Prostate gland (tissue), 2 donors: ENCODE data around the gene URM1. TPM values are rescaled to one million over a fixed set of nuclear protein-coding genes. Genes with fewer than 3 reads are reported as not detected.

Source experiments
- DNase-seq: peaks from one replicate; pipeline ENCODE4 v3.0.0-alpha.2; 2019; ENCODE audit warnings: low spot score
- H3K27ac ChIP-seq, 2 donors: fragments of 200-600 bp; sonication (generic); 2 replicates each; pipeline ENCODE4 v1.5.1; 2017 to 2019
- H3K27me3 ChIP-seq: fragments of 200-600 bp; sonication (generic); replicated peaks from 2 replicates; pipeline ENCODE4 v1.5.1; 2019; ENCODE audit not compliant: insufficient read depth
- H3K36me3 ChIP-seq, 2 donors: fragments of 200-600 bp; sonication (generic); 1 replicate in 1 of 2; 2 replicates in 1 of 2; pipeline versions ENCODE4 v1.5.1 to v1.8.1; 2017 to 2019
- H3K4me1 ChIP-seq: fragments of 200-600 bp; sonication (generic); replicated peaks from 2 replicates; pipeline ENCODE4 v1.5.1; 2019
- H3K4me3 ChIP-seq, 2 donors: fragments of 200-600 bp; sonication (generic); 2 replicates each; pipeline ENCODE4 v1.5.1; 2017 to 2019
- H3K9me3 ChIP-seq: fragments of 200-600 bp; sonication (generic); 2 replicates; pipeline ENCODE4 v1.5.1; 2017
- POLR2A ChIP-seq: fragments of 450-650 bp; IDR thresholded peaks from one replicate; pipeline ENCODE4 v1.6.1; 2016; ENCODE audit warnings: antibody characterized with exemption, mild to moderate bottlenecking
- POLR2AphosphoS5 ChIP-seq: sonication (generic); formaldehyde crosslinking; IDR thresholded peaks from one replicate; pipeline ENCODE4 v1.6.1; 2017; ENCODE audit warnings: antibody characterized with exemption
- whole genome bisulfite sequencing: methylation state at CpG from one replicate; pipeline ENCODE4 v1.1.5; 2018; 5-methylcytosine and 5-hydroxymethylcytosine counted together
- intact Hi-C: fragments of 100-400 bp; cut with DNase I; formaldehyde crosslinking; loops from one replicate; pipeline ENCODE4 v1.14.2; 2022
- total RNA-seq, 2 donors: library from RNA; depleted of rRNA; stranded (reverse); fragments of >200 nt; gene quantifications; one replicate each; pipeline ENCODE4 v1.1.0, GENCODE V29; 2016
- TF ChIP-seq, protein P1 (sequence below), 4 experiments: fragments of 200-600 bp in 2 of 4; fragments of 450-650 bp in 2 of 4; sonication (generic) in 2 of 4; IDR thresholded peaks; 1 replicate in 3 of 4; 2 replicates in 1 of 4; pipeline ENCODE4 v1.5.1; 2016 to 2019; ENCODE audit warnings: antibody characterized with exemption in 4 of 4, mild to moderate bottlenecking in 2 of 4, moderate library complexity in 2 of 4

Gene URM1
- total RNA-seq = 10 to 100 TPM; 33.2 to 41.7 TPM

DNA sequence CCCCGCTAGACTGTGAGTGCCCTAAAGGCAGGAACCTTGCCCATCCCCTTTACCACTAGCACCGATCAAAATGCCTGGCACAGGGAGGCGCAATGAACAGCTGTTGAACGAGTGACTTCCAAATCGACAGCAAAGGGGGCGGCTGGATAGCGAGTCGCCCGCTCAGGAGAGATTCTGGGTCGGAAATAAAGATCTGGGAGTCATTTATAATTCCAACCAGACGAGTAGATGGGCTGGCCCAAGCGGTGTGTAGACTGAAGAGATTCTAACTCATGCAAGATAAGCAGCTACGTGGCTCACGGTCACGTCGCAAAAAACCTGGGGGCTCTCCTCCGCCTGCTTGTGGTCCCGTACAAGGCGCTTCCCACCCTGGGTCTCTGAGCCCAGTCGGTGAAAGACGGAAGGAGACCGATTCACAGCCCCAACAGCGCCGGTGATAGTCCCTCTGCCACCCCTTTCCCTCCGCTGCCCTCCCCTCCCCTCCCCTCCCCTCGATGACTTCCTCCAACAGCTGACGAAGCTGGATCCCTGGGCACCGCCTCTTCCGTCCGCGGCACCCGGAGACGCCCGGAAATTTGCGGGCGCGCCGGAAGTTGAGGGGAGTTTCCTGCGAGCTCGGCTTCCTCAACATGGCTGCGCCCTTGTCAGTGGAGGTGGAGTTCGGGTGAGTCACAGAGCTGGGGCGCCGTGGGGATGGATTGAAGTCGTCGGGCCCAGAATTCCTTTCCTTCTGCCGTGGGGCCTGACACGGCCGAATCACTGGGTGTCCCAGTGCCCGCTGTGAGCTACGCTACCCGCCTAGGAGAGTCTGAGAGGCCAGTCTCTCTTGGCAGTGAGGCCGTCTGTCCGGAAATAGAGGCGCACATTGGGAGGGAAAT is at the start of gene URM1:
URM1 (plus strand) TSS at position 623 of the 878 bp plus-strand sequence; CDS start at position 630, 7 bp downstream.
- Histone ChIP-seq H3K4me3 (peak within 1 kb of the TSS; percentile 58 to 67), H3K27ac (peak within 1 kb of the TSS; percentile 89 to 91), H3K27me3 (no peaks in the 10 kb centered on the region), H3K36me3 (peaks cover 0 to 5% of the 10 kb centered on the region in 2 donors), H3K9me3 (no peaks in the 10 kb centered on the region), H3K4me1 (peaks cover 6% of the 10 kb centered on the region)
- WGBS = under 1% methylated on average over 48 of the region's 55 CpGs
- DNase-seq = peak; percentile 95
- TF ChIP-seq POLR2A (peak; percentile 71), POLR2AphosphoS5 (peak; percentile 97)
- TF ChIP-seq, protein P1, sequence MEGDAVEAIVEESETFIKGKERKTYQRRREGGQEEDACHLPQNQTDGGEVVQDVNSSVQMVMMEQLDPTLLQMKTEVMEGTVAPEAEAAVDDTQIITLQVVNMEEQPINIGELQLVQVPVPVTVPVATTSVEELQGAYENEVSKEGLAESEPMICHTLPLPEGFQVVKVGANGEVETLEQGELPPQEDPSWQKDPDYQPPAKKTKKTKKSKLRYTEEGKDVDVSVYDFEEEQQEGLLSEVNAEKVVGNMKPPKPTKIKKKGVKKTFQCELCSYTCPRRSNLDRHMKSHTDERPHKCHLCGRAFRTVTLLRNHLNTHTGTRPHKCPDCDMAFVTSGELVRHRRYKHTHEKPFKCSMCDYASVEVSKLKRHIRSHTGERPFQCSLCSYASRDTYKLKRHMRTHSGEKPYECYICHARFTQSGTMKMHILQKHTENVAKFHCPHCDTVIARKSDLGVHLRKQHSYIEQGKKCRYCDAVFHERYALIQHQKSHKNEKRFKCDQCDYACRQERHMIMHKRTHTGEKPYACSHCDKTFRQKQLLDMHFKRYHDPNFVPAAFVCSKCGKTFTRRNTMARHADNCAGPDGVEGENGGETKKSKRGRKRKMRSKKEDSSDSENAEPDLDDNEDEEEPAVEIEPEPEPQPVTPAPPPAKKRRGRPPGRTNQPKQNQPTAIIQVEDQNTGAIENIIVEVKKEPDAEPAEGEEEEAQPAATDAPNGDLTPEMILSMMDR (IDR thresholded peaks at IDR 0.05) = no peak
- intact Hi-C loops = no loop called here

DNA sequence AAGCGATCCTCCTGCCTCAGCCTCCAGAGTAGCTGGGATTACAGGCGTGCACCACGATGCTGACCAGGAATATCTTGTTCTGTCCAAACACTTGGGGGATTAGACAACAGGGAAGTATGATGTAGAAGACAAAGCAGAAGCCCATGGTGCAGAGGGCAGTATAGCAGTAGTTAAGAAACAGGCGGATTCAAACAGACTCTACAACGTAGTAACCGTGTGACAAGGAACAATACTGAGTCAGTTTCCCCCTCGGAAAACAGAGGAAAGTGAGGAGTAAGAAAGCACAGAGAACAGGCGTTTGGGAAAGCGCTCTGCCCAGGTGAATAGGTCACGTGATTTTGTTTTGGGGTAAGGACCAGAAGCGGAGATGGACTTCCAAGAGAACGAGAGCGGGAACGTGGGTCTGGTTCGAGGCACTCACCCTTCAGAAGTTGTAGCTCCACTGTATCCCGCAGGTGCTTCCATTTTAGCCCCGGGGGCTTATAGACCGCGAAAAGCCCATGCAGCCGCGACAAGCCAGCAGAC is 49.2 kb upstream of the URM1 start:
- WGBS = 1% methylated on average over 21 of the region's 21 CpGs
- peaks cover 10% of the 10 kb centered on the region for H3K4me1 ChIP-seq
- H3K27me3 ChIP-seq = no peaks in the 10 kb centered on the region
- H3K9me3 ChIP-seq = no peaks in the 10 kb centered on the region
- H3K4me3 ChIP-seq = peak overlapping the region; percentile 70 to 86
- intact Hi-C loops = no loop called here
- peaks cover under 1 to 5% of the 10 kb centered on the region in 2 donors for H3K36me3 ChIP-seq
- TF ChIP-seq, protein P1 (IDR thresholded peaks at IDR 0.05) = no peak
- no peak for DNase-seq
- peak overlapping the region; percentile 81 to 92 for H3K27ac ChIP-seq

DNA sequence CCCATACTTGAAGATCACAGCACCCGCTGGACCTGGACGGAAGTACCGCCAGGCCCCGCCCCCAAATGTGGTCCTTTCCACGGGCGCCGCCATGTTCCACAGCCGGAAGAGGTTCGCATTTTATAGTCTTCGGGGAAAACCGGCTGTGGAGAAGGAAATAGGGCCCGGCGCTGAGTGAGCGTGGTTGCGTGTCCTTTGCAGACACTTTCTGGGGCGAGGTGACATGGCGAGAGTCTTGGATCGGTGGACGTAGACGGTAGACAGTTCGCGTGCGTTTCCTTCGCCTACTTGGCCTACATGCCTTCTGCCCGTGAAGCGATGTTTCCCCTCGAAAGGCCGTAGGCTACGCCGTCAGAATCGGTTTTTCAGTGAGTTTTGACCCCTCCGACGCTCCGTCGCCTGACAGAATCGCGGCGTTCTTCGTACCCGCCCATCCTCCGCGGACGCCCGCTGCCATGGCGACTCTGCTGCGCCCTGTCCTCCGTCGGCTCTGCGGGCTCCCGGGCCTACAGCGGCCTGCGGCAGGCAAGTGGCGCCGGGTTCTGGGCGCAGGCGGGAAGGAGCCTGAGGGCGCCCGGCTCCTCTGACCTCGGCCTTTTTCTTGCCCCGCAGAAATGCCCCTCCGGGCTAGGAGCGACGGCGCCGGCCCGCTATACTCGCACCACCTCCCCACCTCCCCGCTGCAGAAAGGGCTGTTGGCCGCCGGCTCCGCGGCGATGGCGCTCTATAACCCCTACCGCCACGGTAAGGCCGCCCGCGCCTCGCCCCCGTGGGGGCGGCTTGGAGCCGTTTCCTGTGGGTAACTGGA is 48.6 kb upstream of the URM1 start, which contains the start of the genes COQ4 and TRUB2:
COQ4 (plus strand) TSS at position 436 of the 808 bp plus-strand sequence; CDS start at position 456, 20 bp downstream.
TRUB2 (minus strand) TSS at position 44 of the 808 bp plus-strand sequence; CDS start at position 5, 39 bp downstream.
- peaks cover 10% of the 10 kb centered on the region for H3K4me1 ChIP-seq
- H3K27ac ChIP-seq = peak within 1 kb of the TSS; percentile 81 to 92
- peak; percentile 94 for DNase-seq
- under 1% methylated on average over 66 of the region's 83 CpGs for WGBS
- H3K36me3 ChIP-seq = peaks cover 0 to 5% of the 10 kb centered on the region in 2 donors
- peak within 1 kb of the TSS; percentile 70 to 86 for H3K4me3 ChIP-seq
- no peaks in the 10 kb centered on the region for H3K27me3 ChIP-seq
- intact Hi-C loops = no loop called here
- H3K9me3 ChIP-seq = no peaks in the 10 kb centered on the region
- TF ChIP-seq POLR2AphosphoS5 (peak; percentile 93), POLR2A (no peak)

DNA sequence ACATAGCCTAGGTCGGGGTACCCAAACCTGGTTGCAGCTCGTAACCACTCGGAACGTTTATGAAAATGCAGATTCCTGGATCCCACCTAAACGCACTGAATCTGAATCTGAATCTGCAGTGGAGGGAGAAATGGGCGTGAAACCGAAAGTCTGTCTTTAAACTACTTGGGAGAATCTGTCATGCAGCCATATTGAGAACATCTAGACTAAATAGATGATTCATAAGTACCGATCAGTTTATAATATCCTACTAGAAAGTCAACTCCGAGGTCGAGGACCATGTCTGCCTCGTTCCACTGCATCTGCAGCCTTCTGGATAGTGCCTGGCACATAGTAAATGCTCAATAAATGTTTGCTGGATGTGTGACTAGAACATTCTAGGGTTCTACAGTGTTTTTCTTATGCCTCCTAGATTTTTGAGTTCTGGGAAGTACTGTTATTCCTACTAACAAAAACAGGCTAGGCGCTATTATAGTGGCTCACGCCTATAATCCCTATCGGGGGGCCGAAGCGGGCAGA is 47.9 kb upstream of the URM1 start:
- TF ChIP-seq, protein P1 (IDR thresholded peaks at IDR 0.05) = no peak
- TF ChIP-seq POLR2A (no peak), POLR2AphosphoS5 (no peak)
- no peaks in the 10 kb centered on the region for H3K9me3 ChIP-seq
- H3K4me1 ChIP-seq = peaks cover 10% of the 10 kb centered on the region
- DNase-seq = no peak
- intact Hi-C loops = no loop called here
- H3K36me3 ChIP-seq = peaks cover 0 to 5% of the 10 kb centered on the region in 2 donors
- H3K4me3 ChIP-seq = peak overlapping the region; percentile 70 to 86
- H3K27ac ChIP-seq = peak overlapping the region; percentile 81 to 92
- H3K27me3 ChIP-seq = no peaks in the 10 kb centered on the region
- 24% methylated on average over 16 of the region's 16 CpGs for WGBS

DNA sequence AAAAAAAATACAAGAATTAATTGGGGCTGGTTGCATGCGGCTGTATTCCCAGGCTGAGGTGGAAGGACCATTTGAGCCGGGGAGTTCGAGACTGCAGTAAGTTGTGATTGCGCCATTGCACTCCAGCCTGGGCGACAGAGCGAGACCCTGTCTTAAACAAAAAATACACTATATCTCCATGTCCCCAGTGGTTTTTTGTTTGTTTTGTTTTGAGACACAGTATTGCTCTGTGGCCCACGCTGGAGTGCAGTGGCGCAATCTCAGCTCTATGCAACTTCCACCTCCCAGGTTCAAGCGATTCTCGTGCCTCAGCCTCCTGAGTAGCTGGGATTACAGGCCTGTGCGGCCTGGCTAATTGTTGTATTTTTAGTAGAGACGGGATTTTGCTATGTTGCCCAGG is 47.4 kb upstream of the URM1 start:
- DNase-seq = no peak
- intact Hi-C loops = no loop called here
- 81% methylated on average over 12 of the region's 12 CpGs for WGBS

More for the DNA sequence above, 47.4 kb upstream of the URM1 start:
- H3K4me1 ChIP-seq = peaks cover 10% of the 10 kb centered on the region
- peaks cover 0 to 5% of the 10 kb centered on the region in 2 donors for H3K36me3 ChIP-seq
- peak overlapping the region; percentile 70 to 86 for H3K4me3 ChIP-seq
- no peaks in the 10 kb centered on the region for H3K9me3 ChIP-seq
- H3K27me3 ChIP-seq = no peaks in the 10 kb centered on the region
- H3K27ac ChIP-seq = no peak overlapping the region
- no peak for TF ChIP-seq POLR2AphosphoS5
- TF ChIP-seq, protein P1 (IDR thresholded peaks at IDR 0.05) = no peak
- TF ChIP-seq POLR2A = no peak
